Stomach (tissue), 9 donors: ENCODE measurements around the gene SLC35G6. TPM values are rescaled to one million over a fixed set of nuclear protein-coding genes. Genes with fewer than 3 reads are reported as not detected.

Experiments used
- DNase-seq, 2 donors: peaks; one replicate each; pipeline versions ENCODE4 v3.0.0 to v3.0.0-alpha.2; 2013 to 2019
- H3K27ac ChIP-seq, 5 donors: fragments of 200-600 bp in 4 of 5; sonication (generic) in 4 of 5; one replicate each; pipeline ENCODE4 v1.5.1; 2013 to 2019; ENCODE audit warnings: mild to moderate bottlenecking in 1 of 5, moderate library complexity in 1 of 5
- H3K27me3 ChIP-seq, 3 donors: fragments of 200-600 bp; sonication (generic); one replicate each; pipeline ENCODE4 v1.5.1; 2017 to 2019; ENCODE audit warnings: mixed run types in 1 of 3
- H3K36me3 ChIP-seq, 4 donors: fragments of 200-600 bp; sonication (generic); 1 replicate in 3 of 4; 2 replicates in 1 of 4; pipeline ENCODE4 v1.5.1; 2016 to 2019
- H3K4me1 ChIP-seq, 4 donors: fragments of 200-600 bp; sonication (generic); one replicate each; pipeline ENCODE4 v1.5.1; 2016 to 2019
- H3K4me3 ChIP-seq, 4 donors: fragments of 200-600 bp; sonication (generic) in 3 of 4; one replicate each; pipeline ENCODE4 v1.5.1; 2016 to 2019; ENCODE audit warnings: mild to moderate bottlenecking in 1 of 4
- H3K9me3 ChIP-seq, 4 donors: fragments of 200-600 bp; sonication (generic); one replicate each; pipeline ENCODE4 v1.5.1; 2016 to 2019
- EP300 ChIP-seq: sonication (generic); formaldehyde crosslinking; IDR thresholded peaks from one replicate; pipeline ENCODE4 v1.6.1; 2017; ENCODE audit warnings: antibody characterized with exemption
- POLR2A ChIP-seq, 4 donors: fragments of 450-650 bp; IDR thresholded peaks; one replicate each; pipeline ENCODE4 v1.6.1; 2016; ENCODE audit warnings: antibody characterized with exemption in 4 of 4, control low read depth in 2 of 4, mild to moderate bottlenecking in 1 of 4, moderate library complexity in 1 of 4
- POLR2AphosphoS5 ChIP-seq, 3 donors: sonication (generic); formaldehyde crosslinking; IDR thresholded peaks; one replicate each; pipeline ENCODE4 v1.6.1; 2016; ENCODE audit warnings: antibody characterized with exemption in 3 of 3
- WGBS, 5 donors: extraction: QIAGEN DNeasy Blood & Tissue Kit in 3 of 5; methylation state at CpG; one replicate each; pipeline versions ENCODE4 v1.1.5 to v1.1.7; 2013 to 2018; 5-methylcytosine and 5-hydroxymethylcytosine counted together
- intact Hi-C: fragments of 100-400 bp; cut with DNase I; formaldehyde crosslinking; loops from one replicate; pipeline ENCODE4 v1.15.1; 2023; ENCODE audit warnings: low total_unique reads
- polyA plus RNA-seq, 3 donors: library from polyadenylated mRNA; stranded (reverse); fragments of 200-250 nt; gene quantifications; one replicate each; pipeline ENCODE4 v1.2.3, GENCODE V29; 2013
- total RNA-seq, 5 donors: library from RNA; depleted of rRNA; stranded (reverse); fragments of >200 nt; gene quantifications; one replicate each; pipeline versions ENCODE4 v1.1.0 to v1.2.3, GENCODE V29; 2014 to 2016
- TF ChIP-seq, protein P1 (sequence below), 7 experiments: fragments of 450-650 bp in 4 of 7; fragments of 200-600 bp in 3 of 7; sonication (generic) in 3 of 7; IDR thresholded peaks; one replicate each; pipeline ENCODE4 v1.5.1; 2016 to 2019; ENCODE audit warnings: antibody characterized with exemption in 7 of 7, control low read depth in 2 of 7, mild to moderate bottlenecking in 1 of 7
- donor health status: healthy with polysubstance abuse.
- donor health status: Bipolar disorder and iron deficiency.
- donor health status: healthy.

SLC35G6 gene
- total and polyA plus RNA-seq, 8 donors: not detected

DNA sequence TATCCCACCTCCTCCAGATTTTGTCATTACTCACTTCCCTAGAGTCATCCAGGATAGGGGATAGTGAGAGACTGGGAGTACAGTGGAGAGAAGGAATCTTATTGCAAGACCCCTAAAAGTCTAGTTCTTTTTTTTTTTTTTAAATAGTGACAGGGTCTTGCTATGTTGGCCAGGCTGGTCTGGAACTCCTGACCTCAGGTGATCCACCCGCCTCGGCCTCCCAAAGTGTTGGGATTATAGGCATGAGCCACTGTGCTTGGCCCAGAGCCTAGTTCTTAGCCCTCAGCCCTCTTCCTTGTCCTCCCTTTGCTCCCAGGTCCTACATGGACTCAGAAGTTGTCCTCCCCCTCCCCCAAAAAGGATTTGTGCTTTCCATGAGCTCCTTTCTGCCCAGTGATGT is 39.1 kb upstream of the SLC35G6 start:
- Histone ChIP-seq H3K4me3 (no peak overlapping the region), H3K27me3 (peaks cover 11 to 94% (median 62%) of the 10 kb centered on the region in 3 donors), H3K27ac (no peak overlapping the region), H3K36me3 (no peaks in the 10 kb centered on the region), H3K9me3 (no peaks in the 10 kb centered on the region), H3K4me1 (peaks cover 39 to 62% (median 58%) of the 10 kb centered on the region in 4 donors)
- WGBS, 5 donors: 74 to 96% (median 90%) methylated on average over 2 of the region's 2 CpGs
- DNase-seq: no peak
- TF ChIP-seq POLR2AphosphoS5 (IDR thresholded peaks at IDR 0.05) (no peak), EP300 (no peak), POLR2A (IDR thresholded peaks at IDR 0.05) (no peak)
- TF ChIP-seq, protein P1, sequence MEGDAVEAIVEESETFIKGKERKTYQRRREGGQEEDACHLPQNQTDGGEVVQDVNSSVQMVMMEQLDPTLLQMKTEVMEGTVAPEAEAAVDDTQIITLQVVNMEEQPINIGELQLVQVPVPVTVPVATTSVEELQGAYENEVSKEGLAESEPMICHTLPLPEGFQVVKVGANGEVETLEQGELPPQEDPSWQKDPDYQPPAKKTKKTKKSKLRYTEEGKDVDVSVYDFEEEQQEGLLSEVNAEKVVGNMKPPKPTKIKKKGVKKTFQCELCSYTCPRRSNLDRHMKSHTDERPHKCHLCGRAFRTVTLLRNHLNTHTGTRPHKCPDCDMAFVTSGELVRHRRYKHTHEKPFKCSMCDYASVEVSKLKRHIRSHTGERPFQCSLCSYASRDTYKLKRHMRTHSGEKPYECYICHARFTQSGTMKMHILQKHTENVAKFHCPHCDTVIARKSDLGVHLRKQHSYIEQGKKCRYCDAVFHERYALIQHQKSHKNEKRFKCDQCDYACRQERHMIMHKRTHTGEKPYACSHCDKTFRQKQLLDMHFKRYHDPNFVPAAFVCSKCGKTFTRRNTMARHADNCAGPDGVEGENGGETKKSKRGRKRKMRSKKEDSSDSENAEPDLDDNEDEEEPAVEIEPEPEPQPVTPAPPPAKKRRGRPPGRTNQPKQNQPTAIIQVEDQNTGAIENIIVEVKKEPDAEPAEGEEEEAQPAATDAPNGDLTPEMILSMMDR (IDR thresholded peaks at IDR 0.05): no peak
- intact Hi-C loops: no loop called here

DNA sequence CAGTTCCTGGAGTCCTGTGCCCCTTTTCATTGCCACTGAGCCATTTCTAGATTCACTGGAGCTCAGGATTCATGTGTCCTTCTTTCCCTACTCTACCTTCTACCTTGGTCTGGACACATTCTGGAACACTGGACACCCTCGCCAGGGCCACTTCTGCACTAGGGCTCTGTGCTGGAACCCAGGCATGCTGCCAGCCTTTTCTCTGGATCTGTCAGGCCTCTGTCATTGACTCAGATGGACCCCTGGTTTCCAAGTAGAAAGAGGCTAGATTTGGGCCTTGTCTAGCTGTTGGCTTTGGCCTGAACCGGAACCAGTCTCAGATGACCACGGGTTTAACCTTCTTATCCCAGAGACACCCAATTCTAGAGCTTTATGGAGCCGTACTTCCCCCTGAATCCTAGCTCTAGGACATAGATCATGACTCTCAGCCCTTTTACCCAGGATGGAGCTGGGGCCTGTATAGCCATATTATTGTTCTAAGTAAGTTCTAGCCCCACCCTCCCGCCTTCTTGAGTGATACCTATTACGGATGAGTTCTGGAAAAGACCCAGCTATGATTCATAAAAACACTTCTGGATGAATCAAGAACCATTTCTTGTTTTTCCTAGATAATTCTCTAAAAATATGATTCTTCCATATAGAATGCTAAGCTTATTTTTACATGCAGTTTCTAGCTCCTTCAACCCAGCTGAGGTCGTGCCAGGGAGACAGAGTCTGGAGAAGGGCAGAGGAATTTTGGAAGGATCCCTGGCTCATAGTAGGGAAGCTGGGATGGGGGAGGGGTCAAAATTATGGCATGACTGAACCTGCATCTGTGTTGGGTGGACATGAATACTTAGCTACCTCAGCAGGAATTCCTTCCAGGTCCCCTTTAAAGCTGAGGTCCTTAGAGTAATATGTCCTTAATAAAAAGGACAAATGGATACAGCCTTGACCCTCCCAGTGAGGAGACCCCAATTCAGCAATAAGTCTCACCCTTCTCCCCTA is 37.5 kb upstream of the SLC35G6 start:
- H3K4me1 ChIP-seq: peaks cover 26 to 46% (median 42%) of the 10 kb centered on the region in 4 donors
- no peaks in the 10 kb centered on the region for H3K36me3 ChIP-seq
- no peak for DNase-seq
- intact Hi-C loops: no loop called here
- H3K27ac ChIP-seq: no peak overlapping the region
- no peak for TF ChIP-seq POLR2A (IDR thresholded peaks at IDR 0.05)
- TF ChIP-seq, protein P1 (IDR thresholded peaks at IDR 0.05): no peak
- TF ChIP-seq POLR2AphosphoS5 (IDR thresholded peaks at IDR 0.05): no peak
- TF ChIP-seq EP300: no peak
- H3K27me3 ChIP-seq: peaks cover 11 to 94% (median 53%) of the 10 kb centered on the region in 3 donors
- 78 to 90% (median 86%) methylated on average over 7 of the region's 7 CpGs for WGBS, 5 donors
- H3K4me3 ChIP-seq: no peak overlapping the region
- no peaks in the 10 kb centered on the region for H3K9me3 ChIP-seq

DNA sequence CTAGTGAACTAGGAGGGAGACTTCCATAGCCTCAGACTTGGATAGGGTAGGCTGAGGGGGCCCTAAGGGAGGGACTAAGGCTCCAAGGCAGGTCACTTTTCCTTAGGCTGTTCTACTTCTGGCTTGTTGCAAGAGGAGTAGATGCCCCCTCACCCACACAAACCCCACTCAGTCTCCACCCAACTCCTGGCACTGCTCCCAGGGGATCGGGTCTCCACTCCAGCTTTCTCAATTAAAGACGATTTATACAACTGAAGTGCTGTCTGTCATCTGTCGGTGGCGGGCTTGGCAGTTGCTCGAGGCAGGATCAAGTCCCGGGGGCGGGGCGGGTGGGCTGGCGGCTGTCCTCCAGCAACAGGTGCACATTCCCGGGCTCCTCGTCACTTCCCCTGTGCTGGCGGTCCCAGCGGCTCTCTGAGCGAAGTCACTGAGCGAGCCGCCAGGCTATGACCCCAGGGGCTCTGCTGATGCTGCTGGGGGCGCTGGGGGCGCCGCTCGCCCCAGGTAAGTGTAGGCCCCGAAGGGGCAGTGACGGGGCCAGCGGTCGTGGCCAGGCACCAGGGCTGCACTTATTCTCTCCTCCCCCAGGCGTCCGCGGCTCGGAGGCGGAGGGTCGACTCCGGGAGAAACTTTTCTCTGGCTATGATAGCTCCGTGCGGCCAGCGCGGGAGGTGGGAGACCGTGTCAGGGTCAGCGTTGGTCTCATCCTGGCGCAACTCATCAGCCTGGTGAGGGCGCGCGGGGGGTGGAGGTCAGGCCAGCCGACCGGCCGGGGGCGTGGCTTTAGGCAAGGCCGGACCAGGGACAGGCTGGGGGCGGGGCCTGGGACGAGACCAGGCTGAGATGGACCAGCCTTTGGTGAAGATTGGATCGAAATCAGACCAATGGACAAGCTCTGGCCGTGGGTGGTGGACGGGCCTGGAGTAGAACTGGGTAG is 36.3 kb upstream of the SLC35G6 start, which contains the start of gene CHRNB1:
Gene CHRNB1, plus strand, starts transcription at position 380 of the 937 bp plus-strand sequence. Its CDS starts 67 bp downstream, at position 447.
- WGBS, 5 donors: 6 to 16% (median 10%) methylated on average over 30 to 51 of the region's 51 CpGs
- H3K27me3 ChIP-seq: peaks cover 3 to 89% (median 44%) of the 10 kb centered on the region in 3 donors
- no peak within 1 kb of the TSS for H3K27ac ChIP-seq

More for the DNA sequence above, 36.3 kb upstream of the SLC35G6 start, which contains the start of gene CHRNB1:
- Histone ChIP-seq H3K4me3 (peak within 1 kb of the TSS; percentile 23 to 48 (median 34)), H3K36me3 (no peaks in the 10 kb centered on the region), H3K4me1 (peaks cover 19 to 35% (median 31%) of the 10 kb centered on the region in 4 donors), H3K9me3 (no peaks in the 10 kb centered on the region)
- intact Hi-C loops: no loop called here
- DNase-seq: peak; percentile 78 to 79
- TF ChIP-seq POLR2A (IDR thresholded peaks at IDR 0.05) (no peak), POLR2AphosphoS5 (IDR thresholded peaks at IDR 0.05) (no peak), EP300 (no peak)
- TF ChIP-seq, protein P1 (IDR thresholded peaks at IDR 0.05): no peak
